GM13977 (cell line): ENCODE data around the gene PRAMEF18.
"Not testable (repeated sequence)": the region's sequence is repeated elsewhere in the genome, so short reads cannot be mapped to it uniquely, and the experiment has no call there.

Source experiments
- DNase-seq: peaks from one replicate; pipeline ENCODE4 v3.0.0; 2012; ENCODE audit warnings: low spot score
- CTCF ChIP-seq: IDR thresholded peaks from 2 replicates; pipeline ENCODE4 v1.5.1; 2012; ENCODE audit warnings: mild to moderate bottlenecking, control low read depth; ENCODE audit not compliant: insufficient read depth; ENCODE audit errors: extremely low read depth, missing control alignments
- in situ Hi-C: fragments of 300-500 bp; cut with MboI; formaldehyde crosslinking; loops from one replicate; pipeline ENCODE4 v1.12.0; 2022; ENCODE audit warnings: low sequenced_read_pairs, low pct_unique_long_range_greater_than_20kb, mixed read lengths, inconsistent platforms; ENCODE audit not compliant: unreplicated experiment

Gene PRAMEF18

DNA sequence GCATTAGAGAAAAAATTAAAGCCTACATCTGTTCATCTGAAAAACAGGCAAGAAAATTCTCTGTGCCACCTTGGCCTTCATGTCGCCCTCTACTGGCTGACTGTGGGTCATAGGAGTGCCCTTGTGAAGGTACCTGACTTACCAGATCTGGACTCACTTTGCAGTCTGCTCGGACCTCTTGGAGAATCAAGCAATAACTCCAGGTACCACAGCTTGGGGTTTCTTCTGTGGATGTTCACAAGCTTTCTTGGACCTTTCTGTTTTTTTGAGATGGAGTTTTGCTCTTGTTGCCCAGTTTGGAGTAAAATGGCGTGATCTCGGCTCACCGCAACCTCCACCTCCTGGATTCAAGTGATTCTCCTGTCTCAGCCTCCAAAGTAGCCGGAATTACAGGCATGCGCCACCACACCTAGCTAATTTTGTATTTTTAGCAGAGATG, 2.4 kb upstream of the PRAMEF18 start:
- peak; percentile 56 for DNase-seq
- peak; percentile 79 for TF ChIP-seq CTCF
- in situ Hi-C loops, result loop anchor here (25.0 kb wide), 2 partner anchors 666 to 916 kb away; no protein-coding TSS in a partner anchor

GRCh38 chr1:13227271-13228055, 1.5 kb upstream of the PRAMEF18 start:
- in situ Hi-C loops, result loop anchor here (25.0 kb wide), 2 partner anchors 665 to 915 kb away; no protein-coding TSS in a partner anchor
- DNase-seq, result not testable (repeated sequence)

GRCh38 chr1:13224480-13225060, 1.4 kb downstream of the PRAMEF18 start:
- in situ Hi-C loops, result loop anchor here (25.0 kb wide), 2 partner anchors 662 to 912 kb away; no protein-coding TSS in a partner anchor
- no peak for TF ChIP-seq CTCF
- DNase-seq, result no peak

DNA sequence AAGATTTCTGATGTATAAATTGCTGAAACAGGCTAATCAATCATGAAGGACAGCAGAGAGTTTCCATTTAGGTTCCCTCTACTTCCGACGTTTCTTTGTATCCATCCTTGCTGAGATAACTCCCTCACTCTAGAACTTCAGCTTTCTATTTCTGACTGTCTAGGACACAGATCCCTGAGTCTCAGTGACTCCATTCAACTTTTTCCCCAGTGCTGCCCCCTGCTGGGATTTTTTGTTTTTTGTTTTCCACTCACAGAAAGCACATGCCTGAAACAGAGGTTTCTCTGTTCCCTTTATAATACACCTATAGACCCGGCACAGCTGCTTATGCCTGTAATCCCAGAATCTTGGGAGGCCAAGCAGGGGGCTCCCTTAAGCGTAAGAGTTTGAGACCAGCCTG, 3.2 kb downstream of the PRAMEF18 start:
- DNase-seq, in situ Hi-C loops: not testable (repeated sequence)

DNA sequence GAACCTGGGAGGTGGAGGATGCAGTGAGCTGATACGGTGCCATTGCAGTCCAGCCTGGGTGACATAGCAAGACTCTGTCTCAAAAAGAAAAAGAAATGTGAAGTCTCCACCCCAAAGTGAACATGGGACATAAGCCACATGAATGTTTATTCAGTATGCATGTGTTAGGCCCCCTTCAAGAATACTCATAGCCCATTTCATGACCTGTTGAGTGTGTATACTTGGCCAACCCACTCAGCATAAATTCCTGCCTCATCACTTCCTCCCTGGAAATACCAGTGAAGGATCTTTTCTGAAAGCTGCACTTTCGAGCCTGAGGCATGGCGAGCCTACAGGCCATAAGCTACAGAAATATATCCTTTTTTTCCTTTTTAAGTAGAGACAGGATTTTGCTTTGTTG, 6.8 kb downstream of the PRAMEF18 start:
- DNase-seq, in situ Hi-C loops: not testable (repeated sequence)

DNA sequence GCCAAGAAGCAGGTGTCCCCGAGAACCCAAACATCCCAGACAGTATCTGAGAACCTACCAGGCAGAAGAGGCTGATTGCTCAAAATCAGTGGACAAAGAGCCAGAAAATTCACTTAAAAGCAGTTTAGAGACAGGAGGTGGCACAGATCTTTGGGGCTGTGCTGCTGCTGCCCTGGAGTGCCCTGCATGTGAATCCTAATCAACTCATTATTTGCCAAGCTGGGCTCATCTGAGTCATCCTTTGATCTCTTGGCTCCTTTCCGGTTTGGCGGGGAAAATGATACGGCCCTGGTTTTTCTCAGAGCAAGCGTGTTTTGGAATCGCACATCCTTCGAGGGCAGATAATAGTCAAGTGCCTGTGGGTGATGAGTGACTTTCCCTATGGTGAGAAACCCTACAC, 9.3 kb downstream of the PRAMEF18 start:
- in situ Hi-C loops, DNase-seq: not testable (repeated sequence)

GRCh38 chr1:13208712-13209111, 17.2 kb downstream of the PRAMEF18 start:
- DNase-seq, in situ Hi-C loops: not testable (repeated sequence)

DNA sequence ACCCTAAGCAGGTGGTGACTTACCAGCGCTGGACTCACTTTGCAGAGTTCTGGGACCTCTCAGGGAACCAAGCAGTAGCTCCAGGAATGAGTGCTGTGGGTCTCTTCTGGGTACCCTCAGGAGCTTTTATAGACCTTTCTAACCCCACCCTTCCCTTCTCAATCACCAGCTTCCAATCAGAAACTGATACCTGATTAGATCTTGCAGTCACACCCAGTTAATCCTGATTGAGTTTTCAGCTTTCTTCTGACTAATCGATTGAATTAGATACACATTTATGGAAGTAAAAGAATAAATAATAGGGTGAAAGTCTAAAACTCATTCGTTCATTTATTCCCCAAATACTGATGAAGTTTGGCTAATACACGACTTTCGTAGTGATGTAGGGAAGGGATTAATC, 24.6 kb downstream of the PRAMEF18 start, which contains the start of gene PRAMEF13:
Gene PRAMEF13 (minus strand): TSS at position 101 of the 400 bp plus-strand sequence. CDS start 1,820 bp downstream, outside the sequence.
- in situ Hi-C loops, DNase-seq: not testable (repeated sequence)
